NT2/D1 (cell line): ENCODE data around the gene VTI1A.

ENCODE experiments used
- DNase-seq: peaks from one replicate; pipeline ENCODE4 v3.0.0-alpha.2; 2011; ENCODE audit warnings: low read depth, low spot score
- H3K27me3 ChIP-seq: 2 replicates; pipeline ENCODE4 v1.6.0; 2011; ENCODE audit warnings: mild to moderate bottlenecking; ENCODE audit not compliant: insufficient read length, insufficient read depth
- H3K36me3 ChIP-seq: 2 replicates; pipeline ENCODE4 v1.6.1; 2011; ENCODE audit warnings: mild to moderate bottlenecking, low read length, mixed read lengths; ENCODE audit not compliant: insufficient read depth, insufficient read length
- H3K4me1 ChIP-seq: 2 replicates; pipeline ENCODE4 v1.5.1; 2011; ENCODE audit not compliant: insufficient read depth, insufficient read length
- H3K4me3 ChIP-seq: 2 replicates; pipeline ENCODE4 v1.5.1; 2011; ENCODE audit warnings: low read depth; ENCODE audit not compliant: insufficient read length
- H3K9ac ChIP-seq: 2 replicates; pipeline ENCODE4 v1.6.0; 2011; ENCODE audit warnings: low read depth; ENCODE audit not compliant: insufficient read length
- H3K9me3 ChIP-seq: 2 replicates; pipeline ENCODE4 v1.5.1; 2011; ENCODE audit warnings: mild to moderate bottlenecking, low read length; ENCODE audit not compliant: insufficient read depth
- SUZ12 ChIP-seq: IDR thresholded peaks from 2 replicates; pipeline ENCODE4 v1.6.1; 2011; ENCODE audit not compliant: insufficient read length, insufficient read depth; ENCODE audit errors: extremely low read depth
- YY1 ChIP-seq: IDR thresholded peaks from 2 replicates; pipeline ENCODE4 v1.6.1; 2011; ENCODE audit not compliant: insufficient read length, insufficient read depth
- ZNF274 ChIP-seq: IDR thresholded peaks from 2 replicates; pipeline ENCODE4 v1.6.1; 2011; ENCODE audit warnings: mild to moderate bottlenecking, low read depth, low read length

The VTI1A gene

DNA sequence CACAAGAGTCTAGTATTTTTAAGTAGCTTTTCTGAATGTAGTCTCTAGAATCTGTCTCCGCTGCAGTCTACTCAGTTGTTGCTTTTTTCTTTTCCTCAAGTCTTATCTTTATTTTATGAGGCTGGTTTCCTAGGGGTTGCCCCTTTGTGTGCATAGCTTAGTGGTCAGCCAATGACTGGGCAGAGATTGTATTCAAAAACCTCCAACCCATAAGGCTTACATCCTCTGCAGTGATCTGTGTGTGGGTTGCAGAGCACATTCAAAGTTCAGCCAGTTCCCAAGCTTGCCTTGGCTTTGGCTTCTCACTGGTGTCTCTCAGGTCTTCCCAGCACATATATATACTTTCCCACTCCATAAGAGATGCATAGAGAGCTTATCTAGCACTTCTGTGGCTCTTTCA lies 343.0 kb downstream of the VTI1A start:
- TF ChIP-seq ZNF274, result no peak
- TF ChIP-seq SUZ12, result no peak
- no peak for TF ChIP-seq YY1
- Histone ChIP-seq H3K9ac (no peak overlapping the region), H3K4me3 (no peak overlapping the region), H3K36me3 (no peaks in the 10 kb centered on the region), H3K27me3 (no peaks in the 10 kb centered on the region), H3K9me3 (peaks cover 5% of the 10 kb centered on the region; the same call in 1 of the 2 replicates), H3K4me1 (no peaks in the 10 kb centered on the region)
- DNase-seq, result no peak

GRCh38 chr10:112790921-112791320 lies 343.9 kb downstream of the VTI1A start:
- Histone ChIP-seq H3K27me3 (no peaks in the 10 kb centered on the region), H3K9ac (no peak overlapping the region), H3K9me3 (peaks cover 5% of the 10 kb centered on the region; the same call in 1 of the 2 replicates), H3K4me3 (no peak overlapping the region), H3K4me1 (no peaks in the 10 kb centered on the region), H3K36me3 (no peaks in the 10 kb centered on the region)
- DNase-seq, result no peak
- TF ChIP-seq YY1, result no peak
- no peak for TF ChIP-seq ZNF274
- TF ChIP-seq SUZ12, result no peak

DNA sequence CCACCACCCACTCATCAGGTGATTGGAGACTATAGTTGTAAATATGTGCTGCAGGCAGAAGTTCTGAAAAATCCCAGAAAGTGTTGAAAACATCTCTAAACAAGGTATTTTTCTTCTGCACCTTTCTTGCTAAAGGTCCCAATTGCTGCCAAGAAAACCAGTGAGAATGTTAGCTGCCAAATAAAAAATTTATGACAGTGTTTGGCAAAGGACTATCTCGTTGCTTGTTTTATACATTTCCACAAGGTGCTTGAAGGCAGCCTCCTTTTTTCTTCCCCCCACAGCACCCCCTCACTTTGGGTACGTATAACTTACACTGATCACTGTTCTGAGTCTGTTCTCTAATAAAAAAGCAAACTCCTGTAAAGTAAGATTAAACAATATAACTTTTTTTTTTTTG lies 344.4 kb downstream of the VTI1A start:
- TF ChIP-seq SUZ12 (no peak), ZNF274 (no peak)

DNA sequence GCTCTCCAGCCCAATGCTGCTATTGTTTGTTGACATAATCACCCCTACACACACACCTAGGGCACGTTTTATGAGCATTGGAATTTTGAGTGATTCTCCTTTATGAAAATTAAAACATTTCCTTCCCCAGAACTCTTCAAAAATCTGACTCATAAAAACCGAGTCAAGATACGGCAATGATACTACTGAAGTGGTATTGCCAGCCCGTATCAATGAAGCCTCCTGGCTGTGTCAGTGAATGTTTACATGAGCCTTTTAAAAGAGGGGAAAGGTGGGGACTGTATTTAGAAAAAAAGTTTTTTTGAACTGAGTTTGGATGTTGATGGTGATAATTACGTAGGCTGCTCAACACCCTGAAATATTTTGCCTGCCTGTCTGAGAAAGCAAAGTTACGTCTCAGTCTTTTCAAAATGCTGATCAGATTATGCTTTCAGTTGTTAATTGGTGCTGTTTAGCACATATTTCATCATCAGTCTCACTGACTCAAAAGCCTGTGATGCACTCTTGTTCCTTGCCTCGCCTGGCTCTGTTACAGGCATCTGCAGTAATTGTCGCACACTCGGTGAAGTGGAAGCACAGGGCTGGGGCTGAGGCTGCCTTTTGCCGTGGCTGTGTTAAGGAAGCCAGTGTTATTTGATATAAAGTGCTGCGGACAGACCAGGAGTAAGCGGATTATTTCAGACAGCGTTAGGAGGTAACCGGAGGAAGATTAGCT lies 345.6 kb downstream of the VTI1A start:
- Histone ChIP-seq H3K9me3 (peaks cover 5% of the 10 kb centered on the region; the same call in 1 of the 2 replicates), H3K27me3 (no peaks in the 10 kb centered on the region), H3K4me3 (no peak overlapping the region), H3K36me3 (no peaks in the 10 kb centered on the region), H3K4me1 (no peaks in the 10 kb centered on the region), H3K9ac (no peak overlapping the region)
- DNase-seq, result no peak
- TF ChIP-seq SUZ12 (no peak), YY1 (no peak), ZNF274 (no peak)

More for the DNA sequence above, 344.4 kb downstream of the VTI1A start:
- Histone ChIP-seq H3K36me3 (no peaks in the 10 kb centered on the region), H3K9me3 (peaks cover 5% of the 10 kb centered on the region; the same call in 1 of the 2 replicates), H3K4me3 (no peak overlapping the region), H3K27me3 (no peaks in the 10 kb centered on the region), H3K9ac (no peak overlapping the region), H3K4me1 (no peaks in the 10 kb centered on the region)
- no peak for DNase-seq

GRCh38 chr10:112793202-112793921 lies 346.3 kb downstream of the VTI1A start:
- H3K36me3 ChIP-seq, result no peaks in the 10 kb centered on the region
- TF ChIP-seq ZNF274 (no peak), SUZ12 (no peak), YY1 (no peak)
- peaks cover 5% of the 10 kb centered on the region; the same call in 1 of the 2 replicates for H3K9me3 ChIP-seq
- H3K4me3 ChIP-seq, result no peak overlapping the region
- DNase-seq, result no peak
- no peak overlapping the region for H3K9ac ChIP-seq
- H3K27me3 ChIP-seq, result no peaks in the 10 kb centered on the region
- H3K4me1 ChIP-seq, result peaks cover 4% of the 10 kb centered on the region

- no peak overlapping the region for H3K9ac ChIP-seq
Observed at GRCh38 chr10:112794201-112794600, 347.2 kb downstream of the VTI1A start.

GRCh38 chr10:112795067-112795466 lies 348.1 kb downstream of the VTI1A start:
- DNase-seq, result no peak
- no peaks in the 10 kb centered on the region for H3K9me3 ChIP-seq
- no peak overlapping the region for H3K4me3 ChIP-seq
- peaks cover 11% of the 10 kb centered on the region for H3K4me1 ChIP-seq
- no peak for TF ChIP-seq SUZ12
- TF ChIP-seq ZNF274, result no peak
- TF ChIP-seq YY1, result no peak
- no peaks in the 10 kb centered on the region for H3K27me3 ChIP-seq
- H3K9ac ChIP-seq, result no peak overlapping the region
- H3K36me3 ChIP-seq, result no peaks in the 10 kb centered on the region

More at GRCh38 chr10:112794201-112794600, 347.2 kb downstream of the VTI1A start:
- Histone ChIP-seq H3K4me1 (peaks cover 7% of the 10 kb centered on the region), H3K27me3 (no peaks in the 10 kb centered on the region), H3K36me3 (no peaks in the 10 kb centered on the region), H3K4me3 (no peak overlapping the region), H3K9me3 (no peaks in the 10 kb centered on the region)
- no peak for DNase-seq
- TF ChIP-seq ZNF274, result no peak
- no peak for TF ChIP-seq SUZ12
